ENCODE data around the gene LY6G6C. TPM values are rescaled to one million over a fixed set of nuclear protein-coding genes. Genes with fewer than 3 reads are reported as not detected.

LY6G6C gene
- total and polyA plus RNA-seq, 7 experiments from 2014 or later = 1.2 TPM; not detected in 6

- Mint-ChIP-seq H3K36me3 (no peaks in the 10 kb centered on the region), H3K27ac (peak overlapping the region in 1 of 9 donors; percentile 10), H3K4me1 (peaks cover 4 to 14% (median 9%) of the 10 kb centered on the region in 7 donors), H3K27me3 (peaks cover 0 to 6% (median 0%) of the 10 kb centered on the region in 5 donors), H3K4me3 (no peak overlapping the region), H3K9me3 (no peaks in the 10 kb centered on the region)
- ChIA-PET CTCF (no interaction called here), POLR2A (no interaction called here)
- intact Hi-C loops (cut with micrococcal nuclease) = no loop called here
- H3K9me3 ChIP-seq (ENCODE audit: control insufficient read depth in 2 of 3, low read length in 3 of 3) = no peaks in the 10 kb centered on the region
- no peaks in the 10 kb centered on the region for H3K4me1 ChIP-seq (ENCODE audit: control insufficient read depth in 2 of 2, insufficient read depth in 2 of 2, low read length in 2 of 2)
- no peak for ATAC-seq
- no peak for DNase-seq
- no peaks in the 10 kb centered on the region for H3K36me3 ChIP-seq (ENCODE audit: control insufficient read depth in 2 of 3, insufficient read depth in 3 of 3, low read length in 3 of 3)
- no peak overlapping the region for H3K4me3 ChIP-seq (ENCODE audit: low read length)
- H3K27me3 ChIP-seq (ENCODE audit: control insufficient read depth in 2 of 2, insufficient read depth in 2 of 2, low read length in 2 of 2) = no peaks in the 10 kb centered on the region
- H3K27ac ChIP-seq (ENCODE audit: low read depth, low read length) = no peak overlapping the region
Measured at GRCh38 chr6:31720196-31720770, 1.3 kb downstream of the LY6G6C start.

- DNase-seq = no peak
- ChIA-PET POLR2A (no interaction called here), CTCF (no interaction called here)
- H3K9me3 Mint-ChIP-seq = no peaks in the 10 kb centered on the region
- no peaks in the 10 kb centered on the region for H3K36me3 Mint-ChIP-seq
- H3K27ac Mint-ChIP-seq = peak overlapping the region in 1 of 9 donors; percentile 78
- ATAC-seq = no peak
- intact Hi-C loops (cut with micrococcal nuclease) = no loop called here
- Histone ChIP-seq H3K27me3 (ENCODE audit: control insufficient read depth in 2 of 2, insufficient read depth in 2 of 2, low read length in 2 of 2) (no peaks in the 10 kb centered on the region), H3K4me1 (ENCODE audit: control insufficient read depth in 2 of 2, insufficient read depth in 2 of 2, low read length in 2 of 2) (no peaks in the 10 kb centered on the region), H3K4me3 (ENCODE audit: low read length) (no peak overlapping the region), H3K36me3 (ENCODE audit: control insufficient read depth in 2 of 3, insufficient read depth in 3 of 3, low read length in 3 of 3) (no peaks in the 10 kb centered on the region), H3K9me3 (ENCODE audit: control insufficient read depth in 2 of 3, low read length in 3 of 3) (no peaks in the 10 kb centered on the region), H3K27ac (ENCODE audit: low read depth, low read length) (no peak overlapping the region)
- peaks cover 0 to 10% (median 0%) of the 10 kb centered on the region in 5 donors for H3K27me3 Mint-ChIP-seq
- no peak overlapping the region for H3K4me3 Mint-ChIP-seq
- H3K4me1 Mint-ChIP-seq = peaks cover 4 to 14% (median 7%) of the 10 kb centered on the region in 7 donors
Measured at GRCh38 chr6:31719001-31719400, 2.5 kb downstream of the LY6G6C start.

GRCh38 chr6:31718265-31718664 lies 3.3 kb downstream of the LY6G6C start:
- ChIA-PET CTCF (no interaction called here), POLR2A (no interaction called here)
- Histone ChIP-seq H3K27ac (ENCODE audit: low read depth, low read length) (no peak overlapping the region), H3K27me3 (ENCODE audit: control insufficient read depth in 2 of 2, insufficient read depth in 2 of 2, low read length in 2 of 2) (no peaks in the 10 kb centered on the region), H3K4me3 (ENCODE audit: low read length) (no peak overlapping the region), H3K36me3 (ENCODE audit: control insufficient read depth in 2 of 3, insufficient read depth in 3 of 3, low read length in 3 of 3) (no peaks in the 10 kb centered on the region), H3K9me3 (ENCODE audit: control insufficient read depth in 2 of 3, low read length in 3 of 3) (no peaks in the 10 kb centered on the region), H3K4me1 (ENCODE audit: control insufficient read depth in 2 of 2, insufficient read depth in 2 of 2, low read length in 2 of 2) (no peaks in the 10 kb centered on the region)
- ATAC-seq (no peak), DNase-seq (no peak)
- Mint-ChIP-seq H3K4me1 (peaks cover under 1 to 12% (median 2%) of the 10 kb centered on the region in 7 donors), H3K36me3 (no peaks in the 10 kb centered on the region), H3K27me3 (peaks cover 0 to 11% (median 0%) of the 10 kb centered on the region in 5 donors), H3K9me3 (no peaks in the 10 kb centered on the region), H3K27ac (no peak overlapping the region), H3K4me3 (no peak overlapping the region)
- intact Hi-C loops (cut with micrococcal nuclease) = no loop called here

- Histone ChIP-seq H3K4me3 (ENCODE audit: low read length) (no peak overlapping the region), H3K36me3 (ENCODE audit: control insufficient read depth in 2 of 3, insufficient read depth in 3 of 3, low read length in 3 of 3) (no peaks in the 10 kb centered on the region), H3K4me1 (ENCODE audit: control insufficient read depth in 2 of 2, insufficient read depth in 2 of 2, low read length in 2 of 2) (no peaks in the 10 kb centered on the region), H3K27me3 (ENCODE audit: control insufficient read depth in 2 of 2, insufficient read depth in 2 of 2, low read length in 2 of 2) (no peaks in the 10 kb centered on the region), H3K27ac (ENCODE audit: low read depth, low read length) (no peak overlapping the region), H3K9me3 (ENCODE audit: control insufficient read depth in 2 of 3, low read length in 3 of 3) (no peaks in the 10 kb centered on the region)
- H3K4me3 Mint-ChIP-seq = no peak overlapping the region
- H3K27ac Mint-ChIP-seq = peak overlapping the region in 2 of 9 donors; percentile 33 to 84
- DNase-seq (no peak), ATAC-seq (no peak)
- no peaks in the 10 kb centered on the region for H3K9me3 Mint-ChIP-seq
- peaks cover 0 to 14% (median under 1%) of the 10 kb centered on the region in 7 donors for H3K4me1 Mint-ChIP-seq
- peaks cover 0 to 15% (median 0%) of the 10 kb centered on the region in 5 donors for H3K27me3 Mint-ChIP-seq
- ChIA-PET CTCF (no interaction called here), POLR2A (no interaction called here)
- intact Hi-C loops (cut with micrococcal nuclease) = no loop called here
- H3K36me3 Mint-ChIP-seq = no peaks in the 10 kb centered on the region
Measured at GRCh38 chr6:31717499-31718222, 3.9 kb downstream of the LY6G6C start.

- Histone ChIP-seq H3K4me3 (ENCODE audit: low read length) (no peak within 1 kb of the TSS), H3K27me3 (ENCODE audit: control insufficient read depth in 2 of 2, insufficient read depth in 2 of 2, low read length in 2 of 2) (no peaks in the 10 kb centered on the region), H3K36me3 (ENCODE audit: control insufficient read depth in 2 of 3, insufficient read depth in 3 of 3, low read length in 3 of 3) (no peaks in the 10 kb centered on the region), H3K27ac (ENCODE audit: low read depth, low read length) (no peak within 1 kb of the TSS), H3K9me3 (ENCODE audit: control insufficient read depth in 2 of 3, low read length in 3 of 3) (no peaks in the 10 kb centered on the region), H3K4me1 (ENCODE audit: control insufficient read depth in 2 of 2, insufficient read depth in 2 of 2, low read length in 2 of 2) (peaks cover 7% of the 10 kb centered on the region in 2 donors)
- Mint-ChIP-seq H3K4me1 (peaks cover 4 to 34% (median 21%) of the 10 kb centered on the region in 7 donors), H3K27me3 (peaks cover 0 to 21% (median 0%) of the 10 kb centered on the region in 5 donors), H3K27ac (peak within 1 kb of the TSS in 6 of 9 donors; percentile 48 to 90 (median 71)), H3K36me3 (no peaks in the 10 kb centered on the region), H3K9me3 (peaks cover 0 to 3% (median 0%) of the 10 kb centered on the region in 11 donors), H3K4me3 (no peak within 1 kb of the TSS)
- ChIA-PET CTCF (interaction anchor here (0.6 to 1.0 kb wide), 3 partner anchors 9 to 24 kb away, joined by 3 to 4 read pairs (median 4); partner anchors contain the start of gene LY6G6F), POLR2A (interaction anchor here (0.6 to 1.8 kb wide), 7 partner anchors 8 to 558 kb away, joined by 3 to 6 read pairs (median 4); partner anchors contain the start of genes ABHD16A and MPIG6B)
- intact Hi-C loops (cut with micrococcal nuclease) = no loop called here
- no peak for ATAC-seq
- DNase-seq = no peak
Measured at GRCh38 chr6:31715022-31715958, 6.3 kb downstream of the LY6G6C start, which contains the start of gene LY6G6D. Gene LY6G6D, plus strand, starts transcription at chr6:31715348. Its CDS starts 8 bp downstream, at chr6:31715356.

- Mint-ChIP-seq H3K4me1 (peaks cover 4 to 34% (median 21%) of the 10 kb centered on the region in 7 donors), H3K4me3 (no peak overlapping the region), H3K27me3 (peaks cover 0 to 17% (median 0%) of the 10 kb centered on the region in 5 donors), H3K27ac (peak overlapping the region in 6 of 9 donors; percentile 48 to 90 (median 71)), H3K36me3 (no peaks in the 10 kb centered on the region), H3K9me3 (peaks cover 0 to 3% (median 0%) of the 10 kb centered on the region in 11 donors)
- no peaks in the 10 kb centered on the region for H3K36me3 ChIP-seq (ENCODE audit: control insufficient read depth in 2 of 3, insufficient read depth in 3 of 3, low read length in 3 of 3)
- H3K4me3 ChIP-seq (ENCODE audit: low read length) = no peak overlapping the region
- ATAC-seq (no peak), DNase-seq (no peak)
- ChIA-PET POLR2A (interaction anchor here (0.9 to 1.8 kb wide), 5 partner anchors 8 to 24 kb away, joined by 3 to 6 read pairs (median 4); partner anchors contain the start of genes ABHD16A and MPIG6B), CTCF (interaction anchor here (0.7 to 1.0 kb wide), 3 partner anchors 8 to 76 kb away, joined by 3 to 4 read pairs (median 3); partner anchors contain the start of gene LY6G6F)
- intact Hi-C loops (cut with micrococcal nuclease) = no loop called here
- peaks cover 7% of the 10 kb centered on the region in 2 donors for H3K4me1 ChIP-seq (ENCODE audit: control insufficient read depth in 2 of 2, insufficient read depth in 2 of 2, low read length in 2 of 2)
- H3K9me3 ChIP-seq (ENCODE audit: control insufficient read depth in 2 of 3, low read length in 3 of 3) = no peaks in the 10 kb centered on the region
- H3K27ac ChIP-seq (ENCODE audit: low read depth, low read length) = no peak overlapping the region
- no peaks in the 10 kb centered on the region for H3K27me3 ChIP-seq (ENCODE audit: control insufficient read depth in 2 of 2, insufficient read depth in 2 of 2, low read length in 2 of 2)
Measured at GRCh38 chr6:31713991-31714684, 7.4 kb downstream of the LY6G6C start.

All from naive thymus-derived CD4-positive, alpha-beta T cell (primary cell).